Motor neuron (in vitro differentiated cells): Measurements from ENCODE around the gene SLC5A3. TPM values are rescaled to one million over a fixed set of nuclear protein-coding genes. Genes with fewer than 3 reads are reported as not detected.

ENCODE experiments used
- ATAC-seq, 8 experiments: fragments of 200-7000 bp; cut with Tn5 transposase; replicated peaks in 6 of 8; 2 replicates each; pipeline ENCODE4 v1.8.0; 2021; ENCODE audit warnings: mild to moderate bottlenecking in 8 of 8, moderate library complexity in 8 of 8
- H3K27ac ChIP-seq, 2 donors: fragments of 250-450 bp; sonication (Bioruptor Pico); 2 replicates each; pipeline ENCODE4 v1.9.0; 2021; ENCODE audit warnings: antibody characterized with exemption in 2 of 2, mild to moderate bottlenecking in 2 of 2, moderate library complexity in 1 of 2
- H3K4me1 ChIP-seq, 2 donors: fragments of 250-450 bp; sonication (Bioruptor Pico); replicated peaks in 1 of 2; 2 replicates each; pipeline ENCODE4 v1.6.1; 2021; ENCODE audit warnings: antibody characterized with exemption in 2 of 2, mild to moderate bottlenecking in 2 of 2, moderate library complexity in 1 of 2
- H3K4me3 ChIP-seq, 5 donors: fragments of 250-450 bp; sonication (Bioruptor Pico); 2 replicates each; pipeline ENCODE4 v1.9.0; 2021; ENCODE audit warnings: antibody characterized with exemption in 5 of 5, mild to moderate bottlenecking in 5 of 5, moderate library complexity in 4 of 5
- WGBS, 10 experiments: fragments of 450-650 bp; shearing (Covaris generic); methylation state at CpG; one replicate each; pipeline ENCODE4 v1.0.0; 2022; 5-methylcytosine and 5-hydroxymethylcytosine counted together
- in situ Hi-C, 9 experiments: fragments of 400-800 bp; cut with MboI; loops; one replicate each; pipeline ENCODE4 v1.15.0; 2021; ENCODE audit warnings: low sequenced_read_pairs in 9 of 9, low pct_unique_long_range_greater_than_20kb in 2 of 9; ENCODE audit not compliant: unreplicated experiment in 9 of 9
- total RNA-seq, 8 experiments: library from RNA; unstranded; fragments of 300-600 nt; gene quantifications; 2 replicates each; pipeline versions ENCODE4 v1.2.3 to v1.2.4, GENCODE V29; 2022

Gene SLC5A3
- total RNA-seq, 8 experiments from 2014 or later, result 14.2 to 25.7 (median 19.9) TPM

DNA sequence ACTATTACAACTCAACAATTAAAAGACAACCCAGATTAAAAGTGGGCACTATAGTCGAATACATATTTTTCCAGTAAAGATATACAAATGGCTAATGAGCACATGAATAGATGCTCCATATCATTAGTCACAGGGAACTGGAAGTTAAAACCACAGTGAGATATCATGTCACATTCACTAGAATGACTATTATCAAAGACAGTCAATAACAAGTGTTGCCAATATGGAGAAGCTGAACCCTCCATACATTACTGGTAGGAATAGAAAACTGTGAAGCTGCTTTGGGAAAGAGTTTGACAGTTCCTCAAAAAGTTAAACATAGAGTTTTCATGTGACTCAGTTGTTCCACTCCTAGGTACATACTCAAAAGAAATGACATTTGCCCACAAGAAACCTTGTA lies 30.6 kb upstream of the SLC5A3 start:
- no peak overlapping the region for H3K4me3 ChIP-seq
- WGBS, 10 experiments, result 75 to 100% (median 100%) methylated on average over 1 of the region's 1 CpG; no CpG with 5 or more reads in 5 of the 10 experiments
- in situ Hi-C loops, result no loop called here
- no peaks in the 10 kb centered on the region for H3K4me1 ChIP-seq
- no peak for ATAC-seq
- no peak overlapping the region for H3K27ac ChIP-seq

DNA sequence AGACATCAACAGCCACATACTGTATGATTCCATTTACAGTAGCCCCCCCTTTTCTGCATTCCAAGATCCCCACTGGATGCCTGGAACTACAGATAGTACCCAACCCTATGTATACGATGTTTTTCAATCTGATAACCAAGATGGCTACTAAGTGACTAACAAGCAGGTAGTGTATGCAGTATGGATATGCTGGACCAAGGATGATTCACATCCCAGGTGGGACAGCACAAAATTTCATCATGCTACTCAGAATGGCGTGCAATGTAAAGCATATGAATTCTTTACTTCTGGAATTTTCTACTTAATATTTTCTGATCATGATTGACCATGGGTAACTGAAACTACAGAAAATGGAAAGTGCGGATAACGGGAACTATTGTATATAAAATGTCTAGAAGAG lies 30.0 kb upstream of the SLC5A3 start:
- H3K4me3 ChIP-seq, result no peak overlapping the region
- no peaks in the 10 kb centered on the region for H3K4me1 ChIP-seq
- in situ Hi-C loops, result no loop called here
- WGBS, 10 experiments, result 82 to 100% (median 95%) methylated on average over 1 to 4 of the region's 4 CpGs
- no peak overlapping the region for H3K27ac ChIP-seq
- no peak for ATAC-seq

DNA sequence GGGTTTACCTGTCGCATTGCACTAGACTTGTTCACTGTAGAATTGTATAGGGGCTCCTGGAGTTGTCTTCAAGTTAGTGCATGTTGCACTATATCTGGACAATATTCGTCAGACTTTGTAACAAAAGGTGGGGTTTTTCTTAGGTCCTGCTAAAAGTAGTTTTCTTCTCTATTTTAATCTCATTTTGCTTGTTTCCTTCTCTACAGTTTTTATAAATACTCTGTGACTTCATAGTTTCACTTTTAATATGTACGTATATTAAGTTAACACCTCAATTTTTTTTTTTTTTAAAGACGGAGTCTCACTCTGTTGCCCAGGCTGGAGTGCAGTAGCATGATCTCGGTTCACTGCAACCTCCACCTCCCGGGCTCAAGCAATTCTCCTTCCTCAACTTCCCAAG lies 26.5 kb upstream of the SLC5A3 start:
- no peak overlapping the region for H3K4me3 ChIP-seq
- H3K4me1 ChIP-seq, result no peaks in the 10 kb centered on the region
- no peak overlapping the region for H3K27ac ChIP-seq
- WGBS, 10 experiments, result 55 to 100% (median 90%) methylated on average over 4 to 6 of the region's 6 CpGs
- in situ Hi-C loops, result no loop called here
- no peak for ATAC-seq

DNA sequence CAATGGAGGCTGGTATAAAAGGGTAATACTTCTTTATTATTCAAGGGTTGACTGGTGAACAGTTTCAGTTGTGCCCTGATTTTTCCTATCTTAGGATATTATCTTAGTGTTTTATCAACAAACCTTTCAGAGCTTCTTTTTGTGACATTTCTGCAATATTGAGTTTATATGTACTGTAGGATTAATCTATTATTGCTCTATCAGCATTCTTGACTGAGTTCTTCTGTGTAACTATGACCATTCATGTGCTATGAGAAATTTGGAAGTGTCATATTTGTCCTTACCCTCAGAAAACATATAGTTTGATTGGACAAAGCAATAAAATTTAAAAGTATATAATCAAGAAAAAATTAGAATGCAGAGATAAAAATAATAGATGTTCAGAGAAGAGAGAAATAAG lies 25.5 kb upstream of the SLC5A3 start:
- H3K4me3 ChIP-seq, result no peak overlapping the region
- ATAC-seq, result no peak
- no peaks in the 10 kb centered on the region for H3K4me1 ChIP-seq
- no peak overlapping the region for H3K27ac ChIP-seq
- in situ Hi-C loops, result no loop called here

DNA sequence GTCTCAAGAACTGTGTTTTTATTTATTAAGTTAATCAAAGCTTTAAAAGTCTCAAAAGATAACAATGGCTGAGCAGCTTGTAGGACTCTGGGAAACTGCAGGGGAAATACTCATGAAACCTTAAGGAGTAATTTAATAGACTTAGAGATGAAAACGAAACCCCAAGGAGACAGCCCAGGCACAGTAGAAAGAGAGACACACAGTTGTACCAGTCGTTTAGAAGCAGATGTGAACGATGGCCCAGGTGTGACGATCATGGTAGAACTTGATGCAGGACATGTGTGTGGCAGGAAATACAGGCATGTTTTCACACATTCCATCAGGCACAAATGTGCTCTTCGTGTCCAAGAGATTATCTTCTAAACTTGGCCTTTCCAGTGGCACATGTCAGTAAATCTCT lies 21.2 kb upstream of the SLC5A3 start:
- ATAC-seq, result no peak
- Histone ChIP-seq H3K4me1 (no peaks in the 10 kb centered on the region), H3K27ac (no peak overlapping the region), H3K4me3 (no peak overlapping the region)
- in situ Hi-C loops, result no loop called here
- WGBS, 10 experiments, result 24 to 100% (median 86%) methylated on average over 1 to 4 of the region's 5 CpGs; no CpG with 5 or more reads in 2 of the 10 experiments

DNA sequence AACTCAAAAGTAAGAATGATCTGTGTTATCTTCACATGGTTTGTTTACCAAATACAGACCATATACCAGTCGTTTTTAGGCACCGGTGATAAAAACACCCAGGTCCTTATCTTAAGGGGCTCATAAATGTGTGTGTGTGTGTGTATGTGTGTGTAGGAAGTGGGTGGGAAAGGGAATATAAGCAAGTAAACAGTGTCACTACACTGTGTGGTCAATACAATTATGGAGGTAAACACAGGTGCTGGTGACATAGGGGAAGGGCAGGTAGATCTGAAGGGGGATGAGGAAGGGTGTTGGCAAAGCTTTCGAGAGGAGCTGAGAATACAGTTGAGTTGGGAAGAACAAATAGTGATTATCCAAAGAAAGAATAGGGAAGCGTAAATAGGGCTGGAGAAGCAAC lies 19.1 kb upstream of the SLC5A3 start:
- H3K4me3 ChIP-seq, result no peak overlapping the region
- in situ Hi-C loops, result no loop called here
- no peak for ATAC-seq
- H3K27ac ChIP-seq, result no peak overlapping the region
- H3K4me1 ChIP-seq, result no peaks in the 10 kb centered on the region
- 63 to 100% (median 89%) methylated on average over 1 to 4 of the region's 4 CpGs; no CpG with 5 or more reads in 1 of the 10 experiments for WGBS, 10 experiments

DNA sequence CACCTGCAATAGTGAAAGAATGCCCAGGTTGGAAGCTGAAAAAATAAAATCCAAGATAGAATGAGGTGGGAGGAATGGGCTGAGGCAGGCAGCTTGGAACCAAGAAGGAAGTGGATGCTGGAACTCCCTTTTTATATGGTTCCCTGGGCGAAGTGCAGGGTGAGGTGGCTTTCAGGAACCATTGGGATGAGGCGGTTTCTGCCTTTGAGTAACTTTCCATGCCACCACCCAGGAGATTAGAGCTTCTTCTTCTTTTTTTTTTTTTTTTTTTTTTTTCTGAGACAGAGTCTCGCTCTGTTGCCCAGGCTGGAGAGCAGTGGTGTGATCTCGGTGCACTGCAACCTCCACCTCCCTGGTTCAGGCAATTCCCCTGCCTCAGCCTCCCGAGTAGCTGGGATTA lies 17.8 kb upstream of the SLC5A3 start:
- in situ Hi-C loops, result no loop called here
- Histone ChIP-seq H3K4me3 (no peak overlapping the region), H3K4me1 (no peaks in the 10 kb centered on the region), H3K27ac (no peak overlapping the region)
- WGBS, 10 experiments, result 80 to 100% (median 90%) methylated on average over 1 to 4 of the region's 5 CpGs; no CpG with 5 or more reads in 3 of the 10 experiments
- ATAC-seq, result no peak

DNA sequence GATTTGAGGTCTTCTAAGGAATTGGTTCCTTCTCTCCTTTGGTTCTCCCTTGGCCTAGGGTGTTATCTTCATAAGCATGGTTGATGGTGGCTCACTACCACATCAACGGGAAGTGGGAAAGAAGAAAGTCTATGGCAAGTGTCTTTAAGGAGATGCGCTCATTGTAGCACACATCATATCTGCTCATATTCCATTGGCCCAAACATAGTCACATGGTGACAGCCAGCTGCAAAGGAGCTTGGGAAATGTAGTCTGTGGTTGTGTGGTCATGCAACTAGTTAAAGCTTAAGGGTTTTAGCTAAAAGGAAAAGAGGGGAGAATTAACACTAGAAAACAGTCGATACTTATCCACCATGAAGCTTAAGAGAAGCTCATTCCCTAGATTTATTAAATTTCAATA lies 11.4 kb upstream of the SLC5A3 start:
- ATAC-seq, result peak in 1 of 8 experiments; percentile 37
- no peak overlapping the region for H3K4me3 ChIP-seq
- no peak overlapping the region for H3K27ac ChIP-seq
- in situ Hi-C loops, result no loop called here
- 29 to 95% (median 83%) methylated on average over 1 to 3 of the region's 3 CpGs for WGBS, 10 experiments
- no peaks in the 10 kb centered on the region for H3K4me1 ChIP-seq

DNA sequence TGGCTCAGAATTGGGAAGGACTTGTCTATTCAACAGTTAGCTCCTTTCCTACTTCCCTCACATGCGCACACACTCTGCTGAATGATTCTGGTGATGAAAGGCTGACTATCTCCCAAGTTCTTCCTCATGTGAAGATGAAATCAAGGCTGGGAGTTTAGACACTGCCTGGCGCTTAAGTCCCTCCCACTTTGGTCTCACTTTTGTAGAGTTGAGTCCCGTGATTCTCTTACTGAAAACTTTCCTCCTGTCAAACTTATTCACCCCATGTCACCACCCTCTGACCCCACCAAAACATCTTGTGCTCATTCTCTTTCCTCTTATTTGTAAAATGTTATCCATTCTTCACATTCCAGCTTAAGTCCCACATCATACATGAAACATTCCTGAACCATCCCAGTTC lies 8.4 kb upstream of the SLC5A3 start:
- ATAC-seq, result peak in 1 of 8 experiments; percentile 33
- in situ Hi-C loops, result no loop called here
- 30 to 100% (median 68%) methylated on average over 1 to 3 of the region's 3 CpGs for WGBS, 10 experiments
- H3K4me1 ChIP-seq, result no peaks in the 10 kb centered on the region
- no peak overlapping the region for H3K4me3 ChIP-seq
- H3K27ac ChIP-seq, result no peak overlapping the region

DNA sequence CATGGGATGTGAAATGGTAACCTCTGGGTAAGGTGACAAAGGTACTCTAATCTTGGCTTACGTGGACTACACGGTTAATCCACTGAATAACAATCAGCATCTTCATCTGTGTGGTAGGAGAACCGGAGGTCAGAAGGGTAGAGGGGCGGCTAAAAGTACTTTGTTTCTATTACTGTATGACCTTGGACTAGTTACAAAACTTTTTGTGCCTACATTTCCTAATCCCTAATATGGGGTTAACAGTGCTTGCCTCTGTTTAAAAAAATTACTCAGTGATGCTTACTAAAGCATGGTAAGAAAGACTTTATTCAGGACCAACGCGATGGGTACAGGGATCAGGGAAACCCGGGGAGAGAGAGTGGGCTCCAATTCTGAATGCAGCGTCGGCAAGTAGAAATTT lies 1.7 kb upstream of the SLC5A3 start:
- in situ Hi-C loops, result no loop called here
- Histone ChIP-seq H3K27ac (no peak overlapping the region), H3K4me1 (peaks cover 17% of the 10 kb centered on the region in 2 donors), H3K4me3 (no peak overlapping the region)
- WGBS, 10 experiments, result 62 to 100% (median 90%) methylated on average over 1 to 9 of the region's 9 CpGs; no CpG with 5 or more reads in 2 of the 10 experiments
- no peak for ATAC-seq

DNA sequence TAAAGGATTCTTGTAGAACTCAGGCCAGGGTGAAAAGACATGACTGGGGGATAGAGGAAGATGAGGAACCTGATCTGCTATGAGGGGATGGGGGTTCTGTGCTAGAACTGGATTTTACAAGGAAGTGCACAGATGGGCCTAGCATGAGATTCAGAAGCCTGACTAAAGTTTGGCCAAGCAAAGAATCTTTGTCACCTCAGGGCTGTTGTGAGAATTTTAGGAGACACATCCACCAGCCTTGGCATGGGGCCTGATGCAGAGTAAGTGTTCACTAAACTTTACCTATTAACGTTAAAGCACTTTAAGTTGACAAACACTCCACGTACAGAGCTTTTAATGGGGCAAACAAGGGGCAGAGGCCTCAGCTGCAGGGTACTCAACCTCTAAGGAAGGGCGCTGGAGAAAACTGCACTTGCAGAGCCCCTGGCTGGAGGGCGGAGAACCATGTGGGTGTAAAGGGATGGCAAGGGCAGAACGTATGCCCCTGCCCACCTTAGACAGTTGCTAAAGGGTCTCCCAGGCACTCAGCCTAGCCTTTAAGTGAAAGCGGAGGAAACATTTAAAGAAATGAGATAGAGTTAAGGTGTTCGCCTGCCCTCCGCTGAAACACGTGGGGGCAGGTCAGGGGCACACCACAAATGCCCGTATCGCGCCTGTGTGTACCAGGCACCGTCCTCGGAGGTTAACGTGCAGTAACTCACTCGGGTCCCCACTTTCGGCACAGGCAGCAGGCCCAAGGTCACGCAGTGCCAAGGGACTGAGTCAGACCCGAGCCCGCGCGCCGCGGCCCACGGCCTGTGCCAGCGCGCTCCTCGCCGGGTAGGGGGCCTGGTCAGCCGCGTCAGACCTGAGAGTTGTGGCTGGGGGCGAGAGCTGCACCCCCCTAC lies 990 bp upstream of the SLC5A3 start:
- peaks cover 17% of the 10 kb centered on the region in 2 donors for H3K4me1 ChIP-seq
- in situ Hi-C loops, result no loop called here
- ATAC-seq, result peak in 1 of 8 experiments; percentile 8
- H3K4me3 ChIP-seq, result peak overlapping the region; percentile 14 to 87 (median 79)
- WGBS, 10 experiments, result 67 to 100% (median 90%) methylated on average over 1 to 23 of the region's 32 CpGs; no CpG with 5 or more reads in 3 of the 10 experiments
- H3K27ac ChIP-seq, result peak overlapping the region; percentile 51 to 75

DNA sequence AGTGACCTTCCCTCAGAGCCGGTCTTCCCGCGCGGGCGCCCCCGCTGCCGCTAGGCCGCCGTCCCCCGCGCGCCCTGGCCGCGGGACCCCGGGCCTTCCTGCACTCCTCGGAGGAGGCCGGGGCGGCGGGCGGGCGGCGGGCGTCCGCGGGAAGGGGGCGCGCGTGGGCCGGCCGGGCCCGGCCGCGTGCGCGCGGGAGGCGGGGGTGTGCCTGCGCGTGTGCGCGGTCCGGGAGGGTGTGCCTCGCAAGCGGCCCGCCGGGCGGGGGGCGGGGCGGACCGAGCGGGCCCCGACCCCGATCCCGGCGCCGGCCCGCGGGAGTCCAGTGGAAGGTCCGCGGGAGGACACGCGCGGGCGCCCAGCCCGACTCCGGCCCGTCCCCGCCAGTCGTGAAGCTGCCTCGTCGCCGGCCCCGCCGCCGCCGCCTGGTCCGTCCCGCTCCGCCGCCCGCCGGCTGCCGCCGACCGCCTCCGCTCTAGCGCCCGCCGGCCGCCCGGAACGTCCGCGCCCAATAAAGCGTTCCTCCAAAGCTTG lies 438 bp downstream of the SLC5A3 start:
- peak overlapping the region; percentile 73 to 87 (median 79) for H3K4me3 ChIP-seq
- in situ Hi-C loops, result no loop called here
- ATAC-seq, result peak; percentile 49 to 68 (median 60)
- 0% methylated on average over 1 to 2 of the region's 95 CpGs; no CpG with 5 or more reads in 8 of the 10 experiments for WGBS, 10 experiments
- peak overlapping the region; percentile 77 to 83 for H3K27ac ChIP-seq
- peaks cover 17% of the 10 kb centered on the region in 2 donors for H3K4me1 ChIP-seq

DNA sequence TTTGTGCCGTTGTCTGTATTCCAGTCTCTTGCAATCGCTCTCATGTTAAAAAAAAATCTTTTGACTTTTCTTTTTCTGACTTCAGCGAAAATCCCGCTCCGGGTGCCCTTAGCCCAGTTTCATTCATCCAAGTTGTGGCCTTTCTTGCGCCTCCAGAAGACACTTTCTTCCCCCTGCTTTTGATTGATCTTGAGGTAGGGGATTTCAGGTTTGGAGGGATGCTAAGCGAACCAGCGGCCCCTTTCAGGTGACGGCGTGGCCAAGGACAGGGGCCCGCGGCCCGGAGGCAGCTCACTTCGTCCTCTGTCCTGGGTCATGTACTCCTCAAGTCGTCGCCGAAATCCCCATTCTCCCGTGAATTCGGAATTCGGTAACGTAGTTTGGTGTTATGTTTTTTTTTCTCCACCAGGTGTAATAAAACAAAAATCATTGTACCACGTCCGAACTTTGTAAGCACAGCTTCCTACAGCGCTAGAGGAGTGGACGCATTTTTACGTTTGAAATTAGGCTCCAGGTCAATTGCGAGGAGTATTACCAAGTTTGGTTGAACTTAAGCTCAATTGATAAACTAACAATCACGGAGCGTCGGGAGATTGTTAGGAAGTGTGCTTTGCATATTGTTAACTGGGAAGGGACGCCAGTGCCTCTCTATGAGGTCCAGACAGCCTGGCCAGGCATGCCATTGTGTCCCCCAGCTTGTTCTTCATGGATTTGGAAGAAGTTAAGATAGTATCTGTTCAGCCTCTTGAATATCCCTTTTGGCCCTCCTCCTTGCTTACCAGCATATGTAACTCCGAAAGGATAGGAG lies 1.1 kb downstream of the SLC5A3 start:
- WGBS, 10 experiments, result 0 to 30% (median 3%) methylated on average over 1 to 31 of the region's 32 CpGs
- Histone ChIP-seq H3K4me1 (peaks cover 17% of the 10 kb centered on the region in 2 donors), H3K27ac (peak overlapping the region; percentile 77 to 83), H3K4me3 (peak overlapping the region; percentile 73 to 87 (median 79))
- ATAC-seq, result no peak
- in situ Hi-C loops, result loop anchor here in 1 of 9 experiments (25.0 kb wide), 1 partner anchor 113 kb away; no protein-coding TSS in a partner anchor
